Tibial nerve (tissue), 4 donors: ENCODE measurements around the gene SMIM44. TPM values are rescaled to one million over a fixed set of nuclear protein-coding genes. Genes with fewer than 3 reads are reported as not detected.

Experiments used
- DNase-seq, 2 donors: peaks; one replicate each; pipeline ENCODE4 v3.0.0-alpha.2; 2019; ENCODE audit warnings: low spot score in 2 of 2
- H3K27ac ChIP-seq, 4 donors: fragments of 200-600 bp; sonication (generic) in 3 of 4; one replicate each; pipeline ENCODE4 v1.5.1; 2017 to 2019; ENCODE audit warnings: mild to moderate bottlenecking in 1 of 4
- H3K27me3 ChIP-seq, 2 donors: fragments of 200-600 bp; sonication (generic) in 1 of 2; one replicate each; pipeline versions ENCODE4 v1.5.1 to v1.6.0; 2017 to 2019
- H3K36me3 ChIP-seq, 3 donors: fragments of 200-600 bp; sonication (generic); one replicate each; pipeline ENCODE4 v1.5.1; 2018 to 2019
- H3K4me1 ChIP-seq, 4 donors: fragments of 200-600 bp; sonication (generic) in 3 of 4; one replicate each; pipeline ENCODE4 v1.5.1; 2017 to 2019
- H3K4me3 ChIP-seq, 4 donors: fragments of 200-600 bp; sonication (generic) in 3 of 4; one replicate each; pipeline ENCODE4 v1.5.1; 2017 to 2019; ENCODE audit warnings: mild to moderate bottlenecking in 1 of 4, moderate library complexity in 1 of 4
- H3K9me3 ChIP-seq, 4 donors: fragments of 200-600 bp; sonication (generic) in 3 of 4; one replicate each; pipeline ENCODE4 v1.5.1; 2017 to 2019
- CTCF ChIP-seq, 5 experiments: fragments of 200-600 bp in 3 of 5; fragments of 450-650 bp in 2 of 5; sonication (generic) in 3 of 5; IDR thresholded peaks; one replicate each; pipeline ENCODE4 v1.5.1; 2016 to 2019; ENCODE audit warnings: antibody characterized with exemption in 5 of 5, mild to moderate bottlenecking in 3 of 5, moderate library complexity in 2 of 5
- EP300 ChIP-seq, 2 donors: sonication (generic); formaldehyde crosslinking; IDR thresholded peaks; one replicate each; pipeline ENCODE4 v1.6.1; 2017; ENCODE audit warnings: antibody characterized with exemption in 2 of 2, mild to moderate bottlenecking in 1 of 2
- POLR2A ChIP-seq, 2 donors: fragments of 450-650 bp; IDR thresholded peaks; one replicate each; pipeline ENCODE4 v1.6.1; 2017; ENCODE audit warnings: antibody characterized with exemption in 2 of 2, mild to moderate bottlenecking in 2 of 2, moderate library complexity in 2 of 2
- WGBS, 2 donors: methylation state at CpG; one replicate each; pipeline ENCODE4 v1.1.5; 2018; 5-methylcytosine and 5-hydroxymethylcytosine counted together
- total RNA-seq, 4 donors: library from RNA; depleted of rRNA; stranded (reverse); fragments of >200 nt; gene quantifications; one replicate each; pipeline ENCODE4 v1.1.0, GENCODE V29; 2016

The SMIM44 gene
- total RNA-seq, 4 donors from 2014 or later: not detected

DNA sequence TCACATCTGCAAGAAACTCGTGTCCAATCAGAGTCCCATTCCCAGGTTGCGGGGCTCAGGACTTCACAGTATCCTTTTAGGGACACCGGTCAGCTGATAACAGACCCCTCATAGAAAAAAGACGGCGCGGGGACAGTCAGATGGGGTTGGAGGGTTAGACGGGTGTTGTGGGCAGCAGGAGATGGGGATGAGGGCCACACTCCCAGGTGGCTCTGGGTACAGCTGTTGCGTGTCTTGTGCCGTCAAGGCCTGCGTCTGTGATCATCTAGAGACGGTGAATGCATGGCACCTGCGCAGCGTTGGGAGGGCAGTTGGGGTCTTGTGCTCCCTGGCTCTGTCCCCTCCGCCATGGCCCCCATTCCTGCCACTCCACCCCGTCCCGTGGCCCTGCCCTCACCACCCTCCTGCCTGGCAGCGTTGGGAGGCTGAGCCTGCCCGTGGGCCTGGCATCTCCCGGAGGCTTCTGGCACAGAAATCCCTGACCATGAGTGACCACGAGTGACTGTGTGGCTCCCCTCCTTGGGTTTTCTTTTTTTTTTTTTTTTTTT, 41.7 kb upstream of the SMIM44 start:
- Histone ChIP-seq H3K4me1 (peaks cover 0 to 3% (median 0%) of the 10 kb centered on the region in 4 donors), H3K4me3 (no peak overlapping the region), H3K9me3 (no peaks in the 10 kb centered on the region), H3K27ac (no peak overlapping the region), H3K27me3 (no peaks in the 10 kb centered on the region), H3K36me3 (peaks cover 4 to 81% (median 24%) of the 10 kb centered on the region in 3 donors)
- 90 to 92% methylated on average over 19 to 20 of the region's 20 CpGs for WGBS, 2 donors
- TF ChIP-seq EP300 (IDR thresholded peaks at IDR 0.05) (no peak), CTCF (IDR thresholded peaks at IDR 0.05) (no peak), POLR2A (IDR thresholded peaks at IDR 0.05) (no peak)
- DNase-seq: no peak

GRCh38 chr19:3524078-3524842, 41.0 kb upstream of the SMIM44 start:
- TF ChIP-seq CTCF (IDR thresholded peaks at IDR 0.05) (no peak), EP300 (IDR thresholded peaks at IDR 0.05) (no peak), POLR2A (IDR thresholded peaks at IDR 0.05) (no peak)
- H3K4me1 ChIP-seq: peaks cover 0 to 6% (median 0%) of the 10 kb centered on the region in 4 donors
- H3K36me3 ChIP-seq: peaks cover 4 to 88% (median 24%) of the 10 kb centered on the region in 3 donors
- 90 to 91% methylated on average over 32 to 33 of the region's 33 CpGs for WGBS, 2 donors
- DNase-seq: no peak
- H3K27me3 ChIP-seq: no peaks in the 10 kb centered on the region
- H3K9me3 ChIP-seq: no peaks in the 10 kb centered on the region
- no peak overlapping the region for H3K27ac ChIP-seq
- no peak overlapping the region for H3K4me3 ChIP-seq

DNA sequence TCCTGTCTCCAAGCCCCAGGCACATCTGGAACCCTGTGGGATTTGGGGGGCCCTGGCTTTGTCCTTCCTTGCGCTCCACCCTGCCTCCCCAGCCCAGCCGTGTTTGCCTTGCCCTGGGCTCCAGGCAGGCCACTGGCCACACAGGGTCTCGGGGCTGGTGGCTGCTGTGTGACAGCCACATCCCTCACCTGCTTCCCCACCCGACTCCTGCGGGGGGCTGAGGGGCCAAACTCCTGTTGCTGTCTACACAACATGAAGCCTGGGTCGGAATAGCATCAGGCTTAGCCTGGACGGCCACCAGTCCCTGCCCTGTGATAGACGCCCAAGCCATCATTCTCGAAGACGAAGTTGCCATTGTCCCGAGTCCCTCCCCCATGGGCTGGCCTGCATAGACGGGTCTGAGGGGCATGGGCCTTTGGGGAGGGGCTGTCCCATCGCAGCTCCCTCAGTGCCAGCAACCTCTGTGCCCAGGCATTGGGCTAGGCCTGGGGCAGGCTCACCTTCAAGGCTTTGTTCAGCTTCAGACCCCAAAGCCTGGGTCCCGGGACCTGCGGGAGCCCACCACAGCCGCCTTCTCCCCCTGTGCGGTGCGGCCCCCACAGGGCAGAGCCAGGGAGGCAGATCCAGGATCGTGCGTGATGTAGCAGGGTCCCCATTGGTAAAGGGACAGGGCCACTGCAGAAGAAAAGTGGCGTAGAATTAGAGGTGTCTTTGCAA, 40.3 kb upstream of the SMIM44 start:
- WGBS, 2 donors: 84 to 91% methylated on average over 18 to 21 of the region's 21 CpGs
- peaks cover 0 to 11% (median 0%) of the 10 kb centered on the region in 4 donors for H3K4me1 ChIP-seq
- H3K36me3 ChIP-seq: peaks cover 4 to 95% (median 24%) of the 10 kb centered on the region in 3 donors
- DNase-seq: no peak
- no peaks in the 10 kb centered on the region for H3K27me3 ChIP-seq
- H3K9me3 ChIP-seq: no peaks in the 10 kb centered on the region
- H3K4me3 ChIP-seq: no peak overlapping the region
- H3K27ac ChIP-seq: no peak overlapping the region
- TF ChIP-seq CTCF (IDR thresholded peaks at IDR 0.05) (no peak), POLR2A (IDR thresholded peaks at IDR 0.05) (no peak), EP300 (IDR thresholded peaks at IDR 0.05) (no peak)

GRCh38 chr19:3522421-3523360, 39.5 kb upstream of the SMIM44 start:
- TF ChIP-seq EP300 (IDR thresholded peaks at IDR 0.05) (no peak), POLR2A (IDR thresholded peaks at IDR 0.05) (no peak), CTCF (IDR thresholded peaks at IDR 0.05) (no peak)
- Histone ChIP-seq H3K9me3 (no peaks in the 10 kb centered on the region), H3K4me3 (no peak overlapping the region), H3K27ac (no peak overlapping the region), H3K4me1 (peaks cover 0 to 11% (median 0%) of the 10 kb centered on the region in 4 donors), H3K27me3 (no peaks in the 10 kb centered on the region), H3K36me3 (peaks cover 2 to 87% (median 21%) of the 10 kb centered on the region in 3 donors)
- 92 to 93% methylated on average over 23 to 38 of the region's 40 CpGs for WGBS, 2 donors
- DNase-seq: no peak
